Activated CD4-positive, alpha-beta T cell treated with anti-CD3 and anti-CD28 coated beads, Interleukin-2, amount 10 ng/mL, durations not matched to agents 7 days and 5 days (primary cell): ENCODE data around the gene ZMIZ1. TPM values are rescaled to one million over a fixed set of nuclear protein-coding genes. Genes with fewer than 3 reads are reported as not detected.

ENCODE experiments used
- CTCF ChIA-PET: fragments of 350-600 bp; sonication (Branson Sonifier 250); formaldehyde crosslinking; loops from one replicate; lab custom pipeline; 2021; ENCODE audit warnings: antibody characterized with exemption; lab: Charles Lee
- POLR2A ChIA-PET: fragments of 350-600 bp; sonication (Branson Sonifier 250); formaldehyde crosslinking; loops from one replicate; lab custom pipeline; 2021; ENCODE audit warnings: antibody characterized with exemption; lab: Charles Lee
- DNase-seq: peaks from one replicate; pipeline ENCODE4 v3.0.0-alpha.2; 2020
- H3K27ac Mint-ChIP-seq: one replicate; pipeline ENCODE4 v1.8.0; 2021; ENCODE audit warnings: mild to moderate bottlenecking, moderate library complexity, mixed read lengths
- H3K27me3 Mint-ChIP-seq: one replicate; pipeline ENCODE4 v1.8.0; 2021; ENCODE audit warnings: mixed read lengths
- H3K36me3 Mint-ChIP-seq: one replicate; pipeline ENCODE4 v1.8.0; 2021; ENCODE audit warnings: low read depth, mixed read lengths
- H3K4me1 Mint-ChIP-seq: one replicate; pipeline ENCODE4 v1.8.0; 2021; ENCODE audit warnings: mixed read lengths
- H3K4me3 Mint-ChIP-seq: one replicate; pipeline ENCODE4 v1.8.0; 2021; ENCODE audit warnings: mild to moderate bottlenecking, moderate library complexity, mixed read lengths
- H3K9me3 Mint-ChIP-seq: one replicate; pipeline ENCODE4 v1.8.0; 2021; ENCODE audit warnings: mixed read lengths
- total RNA-seq, 2 experiments: library from RNA; stranded (reverse); gene quantifications; one replicate each; pipeline ENCODE4 v1.2.3, GENCODE V29; 2021

Gene ZMIZ1
- total RNA-seq, 2 experiments from 2014 or later, result 27.8 to 31.5 TPM

- DNase-seq, result no peak
- H3K4me3 Mint-ChIP-seq, result no peak overlapping the region
- no peaks in the 10 kb centered on the region for H3K27me3 Mint-ChIP-seq
- H3K9me3 Mint-ChIP-seq, result no peaks in the 10 kb centered on the region
- H3K4me1 Mint-ChIP-seq, result peaks cover 24% of the 10 kb centered on the region
- ChIA-PET CTCF (interaction anchor here (0.6 to 1.4 kb wide), 5 partner anchors 9 to 37 kb away, joined by 3 to 5 read pairs (median 4); no protein-coding TSS in a partner anchor), POLR2A (interaction anchor here (0.6 kb wide), 1 partner anchor 18 kb away, joined by 3 read pairs; no protein-coding TSS in a partner anchor)
- H3K36me3 Mint-ChIP-seq, result peaks cover 3% of the 10 kb centered on the region
- H3K27ac Mint-ChIP-seq, result no peak overlapping the region
Observed at GRCh38 chr10:79340646-79341244, 272.0 kb downstream of the ZMIZ1 start.

GRCh38 chr10:79342295-79342761 lies 273.6 kb downstream of the ZMIZ1 start:
- H3K4me1 Mint-ChIP-seq, result peaks cover 23% of the 10 kb centered on the region
- CTCF ChIA-PET, result interaction anchor here (0.8 to 8.0 kb wide), 4 partner anchors 10 to 32 kb away, joined by 3 to 147 read pairs (median 4); no protein-coding TSS in a partner anchor
- H3K36me3 Mint-ChIP-seq, result no peaks in the 10 kb centered on the region
- H3K27ac Mint-ChIP-seq, result no peak overlapping the region
- H3K4me3 Mint-ChIP-seq, result no peak overlapping the region
- no peaks in the 10 kb centered on the region for H3K9me3 Mint-ChIP-seq
- DNase-seq, result no peak
- POLR2A ChIA-PET, result no interaction called here
- no peaks in the 10 kb centered on the region for H3K27me3 Mint-ChIP-seq

GRCh38 chr10:79342811-79343561 lies 274.2 kb downstream of the ZMIZ1 start:
- H3K27ac Mint-ChIP-seq, result no peak overlapping the region
- ChIA-PET POLR2A (no interaction called here), CTCF (interaction anchor here (0.6 to 8.0 kb wide), 5 partner anchors 10 to 32 kb away, joined by 3 to 147 read pairs (median 3); no protein-coding TSS in a partner anchor)
- no peaks in the 10 kb centered on the region for H3K9me3 Mint-ChIP-seq
- H3K4me3 Mint-ChIP-seq, result no peak overlapping the region
- no peaks in the 10 kb centered on the region for H3K27me3 Mint-ChIP-seq
- peaks cover 23% of the 10 kb centered on the region for H3K4me1 Mint-ChIP-seq
- no peak for DNase-seq
- no peaks in the 10 kb centered on the region for H3K36me3 Mint-ChIP-seq

- no peaks in the 10 kb centered on the region for H3K9me3 Mint-ChIP-seq
- DNase-seq, result no peak
- no peak overlapping the region for H3K4me3 Mint-ChIP-seq
- H3K27ac Mint-ChIP-seq, result no peak overlapping the region
- CTCF ChIA-PET, result interaction anchor here (0.7 to 8.0 kb wide), 11 partner anchors 12 to 1040 kb away, joined by 3 to 147 read pairs (median 3); no protein-coding TSS in a partner anchor
- H3K4me1 Mint-ChIP-seq, result peaks cover 35% of the 10 kb centered on the region
- H3K27me3 Mint-ChIP-seq, result no peaks in the 10 kb centered on the region
- POLR2A ChIA-PET, result interaction anchor here (0.6 kb wide), 1 partner anchor 58 kb away, joined by 4 read pairs; no protein-coding TSS in a partner anchor
- peaks cover 10% of the 10 kb centered on the region for H3K36me3 Mint-ChIP-seq
Observed at GRCh38 chr10:79344502-79345195, 275.9 kb downstream of the ZMIZ1 start.

GRCh38 chr10:79345241-79346011 lies 276.7 kb downstream of the ZMIZ1 start:
- H3K4me3 Mint-ChIP-seq, result no peak overlapping the region
- DNase-seq, result no peak
- H3K36me3 Mint-ChIP-seq, result peaks cover 18% of the 10 kb centered on the region
- H3K27ac Mint-ChIP-seq, result peak overlapping the region; percentile 13
- POLR2A ChIA-PET, result no interaction called here
- H3K9me3 Mint-ChIP-seq, result no peaks in the 10 kb centered on the region
- CTCF ChIA-PET, result interaction anchor here (0.7 to 8.0 kb wide), 10 partner anchors 13 to 1041 kb away, joined by 3 to 147 read pairs (median 4); no protein-coding TSS in a partner anchor
- H3K27me3 Mint-ChIP-seq, result no peaks in the 10 kb centered on the region
- H3K4me1 Mint-ChIP-seq, result peaks cover 43% of the 10 kb centered on the region

- no peak overlapping the region for H3K4me3 Mint-ChIP-seq
- ChIA-PET CTCF (interaction anchor here (1.3 to 8.0 kb wide), 7 partner anchors 13 to 65 kb away, joined by 3 to 147 read pairs (median 5); no protein-coding TSS in a partner anchor), POLR2A (no interaction called here)
- H3K4me1 Mint-ChIP-seq, result peaks cover 43% of the 10 kb centered on the region
- H3K27me3 Mint-ChIP-seq, result no peaks in the 10 kb centered on the region
- no peak overlapping the region for H3K27ac Mint-ChIP-seq
- no peak for DNase-seq
- no peaks in the 10 kb centered on the region for H3K9me3 Mint-ChIP-seq
- H3K36me3 Mint-ChIP-seq, result peaks cover 21% of the 10 kb centered on the region
Observed at GRCh38 chr10:79346012-79346340, 277.2 kb downstream of the ZMIZ1 start.

- no peak for DNase-seq
Observed at GRCh38 chr10:79346388-79347225, 277.8 kb downstream of the ZMIZ1 start.

GRCh38 chr10:79347226-79347893 lies 278.6 kb downstream of the ZMIZ1 start, which contains the start of gene PPIF:
PPIF (plus strand) TSS chr10:79347469; CDS start chr10:79347549, 80 bp downstream.
- ChIA-PET POLR2A (no interaction called here), CTCF (interaction anchor here (0.7 to 8.0 kb wide), 13 partner anchors 11 to 118 kb away, joined by 3 to 147 read pairs (median 3); no protein-coding TSS in a partner anchor)
- H3K36me3 Mint-ChIP-seq, result peaks cover 32% of the 10 kb centered on the region
- H3K9me3 Mint-ChIP-seq, result no peaks in the 10 kb centered on the region
- no peaks in the 10 kb centered on the region for H3K27me3 Mint-ChIP-seq
- H3K4me3 Mint-ChIP-seq, result peak within 1 kb of the TSS; percentile 84
- peaks cover 44% of the 10 kb centered on the region for H3K4me1 Mint-ChIP-seq
- peak within 1 kb of the TSS; percentile 93 for H3K27ac Mint-ChIP-seq
- peak; percentile 93 for DNase-seq

More at GRCh38 chr10:79346388-79347225, 277.8 kb downstream of the ZMIZ1 start:
- Mint-ChIP-seq H3K9me3 (no peaks in the 10 kb centered on the region), H3K4me1 (peaks cover 43% of the 10 kb centered on the region), H3K27ac (peak overlapping the region; percentile 93), H3K27me3 (no peaks in the 10 kb centered on the region), H3K36me3 (peaks cover 26% of the 10 kb centered on the region), H3K4me3 (peak overlapping the region; percentile 84)
- ChIA-PET CTCF (interaction anchor here (0.7 to 8.0 kb wide), 10 partner anchors 11 to 66 kb away, joined by 3 to 147 read pairs (median 4); no protein-coding TSS in a partner anchor), POLR2A (no interaction called here)

GRCh38 chr10:79347894-79348639 lies 279.3 kb downstream of the ZMIZ1 start:
- H3K36me3 Mint-ChIP-seq, result peaks cover 37% of the 10 kb centered on the region
- ChIA-PET CTCF (interaction anchor here (0.7 to 8.0 kb wide), 10 partner anchors 10 to 119 kb away, joined by 3 to 147 read pairs (median 3); no protein-coding TSS in a partner anchor), POLR2A (interaction anchor here (0.6 kb wide), 1 partner anchor 25 kb away, joined by 3 read pairs; no protein-coding TSS in a partner anchor)
- no peaks in the 10 kb centered on the region for H3K9me3 Mint-ChIP-seq
- peak overlapping the region; percentile 93 for H3K27ac Mint-ChIP-seq
- no peaks in the 10 kb centered on the region for H3K27me3 Mint-ChIP-seq
- H3K4me1 Mint-ChIP-seq, result peaks cover 44% of the 10 kb centered on the region
- peak; percentile 79 for DNase-seq
- peak overlapping the region; percentile 84 for H3K4me3 Mint-ChIP-seq

GRCh38 chr10:79348640-79348988 lies 279.8 kb downstream of the ZMIZ1 start:
- peaks cover 44% of the 10 kb centered on the region for H3K4me1 Mint-ChIP-seq
- H3K4me3 Mint-ChIP-seq, result peak overlapping the region; percentile 84
- no peaks in the 10 kb centered on the region for H3K9me3 Mint-ChIP-seq
- peaks cover 42% of the 10 kb centered on the region for H3K36me3 Mint-ChIP-seq
- ChIA-PET POLR2A (interaction anchor here (0.9 kb wide), 1 partner anchor 17 kb away, joined by 3 read pairs; no protein-coding TSS in a partner anchor), CTCF (interaction anchor here (0.9 to 8.0 kb wide), 6 partner anchors 16 to 107 kb away, joined by 3 to 147 read pairs (median 4); no protein-coding TSS in a partner anchor)
- peak overlapping the region; percentile 93 for H3K27ac Mint-ChIP-seq
- H3K27me3 Mint-ChIP-seq, result no peaks in the 10 kb centered on the region
- DNase-seq, result peak; percentile 5
